HG03175 (cell line): ENCODE measurements around the gene NPSR1.
"Not testable (repeated sequence)": the region's sequence is repeated elsewhere in the genome, so short reads cannot be mapped to it uniquely, and the experiment has no call there.

ENCODE experiments used
- ATAC-seq: cut with Tn5 transposase; IDR thresholded peaks from one replicate; pipeline ENCODE4 v1.9.1; 2021; ENCODE audit warnings: mild to moderate bottlenecking, moderate library complexity; ENCODE audit not compliant: unreplicated experiment

NPSR1 gene

DNA sequence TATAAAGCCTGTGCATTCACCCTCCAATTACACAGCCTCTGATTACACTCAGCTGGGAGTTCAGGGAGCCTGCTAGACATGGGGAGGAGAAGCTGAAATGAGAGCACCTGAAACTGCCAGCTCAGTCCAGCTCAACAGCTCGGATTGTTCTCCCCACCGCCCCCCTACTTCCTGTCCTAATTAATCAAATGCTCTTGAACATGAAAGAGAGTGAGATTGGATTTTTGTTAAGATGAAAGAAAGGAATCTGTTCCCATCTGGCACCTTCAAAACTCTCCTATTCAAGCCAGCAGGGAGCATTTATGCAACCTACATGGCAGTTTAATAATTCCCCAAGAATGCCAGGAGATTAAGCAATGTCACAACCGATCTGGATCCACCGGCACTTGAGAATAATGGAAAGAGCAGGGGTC is 98.0 kb downstream of the NPSR1 start:
- no peak for ATAC-seq

DNA sequence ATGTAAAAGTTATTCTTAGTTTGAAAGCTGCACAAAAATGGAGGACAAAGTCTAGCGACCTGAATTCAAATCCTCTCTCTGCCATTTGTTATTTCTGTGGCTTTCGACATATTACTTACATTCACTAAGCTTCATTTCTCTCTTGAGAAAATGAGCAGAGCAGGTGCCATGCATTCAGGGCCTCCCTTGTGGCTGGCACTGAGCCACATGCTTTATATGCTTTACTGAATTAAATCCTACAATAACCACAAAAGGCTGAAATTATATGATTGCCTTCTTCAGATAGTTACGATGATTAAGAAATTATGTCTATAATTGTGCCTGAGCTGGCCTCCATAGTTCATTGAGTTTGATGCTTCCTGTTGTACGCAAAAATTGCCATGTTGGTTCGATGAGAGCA is 98.7 kb downstream of the NPSR1 start:
- ATAC-seq = no peak

DNA sequence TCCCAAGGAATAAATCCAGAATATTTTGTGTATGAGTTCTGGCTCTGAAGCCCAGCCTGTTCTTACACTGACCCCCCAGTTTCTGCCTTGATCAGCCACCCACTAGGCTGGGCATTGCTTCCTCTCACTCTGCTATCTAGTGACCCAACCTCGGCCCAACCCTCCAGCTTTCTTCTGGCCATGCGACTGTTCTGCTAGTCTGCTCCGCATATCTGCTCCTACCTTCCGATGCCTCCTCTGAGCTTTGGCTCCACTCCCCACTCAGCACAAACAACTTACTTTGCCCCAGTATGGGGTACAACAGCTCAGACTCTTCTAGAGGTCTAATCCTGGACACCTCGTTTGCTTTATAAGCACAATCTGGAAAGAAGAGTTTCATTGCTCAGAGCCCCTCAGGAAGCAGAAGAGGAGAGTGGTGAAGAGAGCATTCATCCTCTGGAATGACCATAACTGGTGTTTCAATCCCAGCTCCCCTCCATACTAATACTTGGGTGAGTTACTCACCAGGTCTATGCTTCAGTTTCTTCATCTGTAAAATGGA is 99.6 kb downstream of the NPSR1 start:
- no peak for ATAC-seq

DNA sequence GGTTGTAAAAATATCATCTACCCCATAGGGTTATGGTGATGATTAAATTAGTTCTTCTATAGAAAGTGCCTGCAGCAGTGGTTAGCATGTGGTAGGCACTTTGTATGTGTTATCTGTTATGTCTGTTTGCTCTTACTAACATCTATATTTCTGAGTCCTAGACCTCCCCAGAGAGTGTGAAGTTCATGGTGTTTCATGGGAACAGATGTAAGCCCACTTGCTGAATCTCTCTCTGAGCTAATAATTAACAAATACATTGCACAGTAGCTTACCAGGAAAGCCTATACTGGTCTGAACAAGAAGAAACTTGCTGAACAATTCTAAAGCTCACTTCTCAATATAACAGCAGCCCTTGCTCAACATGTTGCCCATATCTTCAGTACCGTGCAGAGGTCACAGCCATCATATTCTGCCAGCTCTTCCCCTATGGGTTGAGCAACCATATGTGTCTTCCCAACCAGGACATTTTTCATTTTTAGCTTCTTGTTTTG is 100.1 kb downstream of the NPSR1 start:
- peak; percentile 57 for ATAC-seq

DNA sequence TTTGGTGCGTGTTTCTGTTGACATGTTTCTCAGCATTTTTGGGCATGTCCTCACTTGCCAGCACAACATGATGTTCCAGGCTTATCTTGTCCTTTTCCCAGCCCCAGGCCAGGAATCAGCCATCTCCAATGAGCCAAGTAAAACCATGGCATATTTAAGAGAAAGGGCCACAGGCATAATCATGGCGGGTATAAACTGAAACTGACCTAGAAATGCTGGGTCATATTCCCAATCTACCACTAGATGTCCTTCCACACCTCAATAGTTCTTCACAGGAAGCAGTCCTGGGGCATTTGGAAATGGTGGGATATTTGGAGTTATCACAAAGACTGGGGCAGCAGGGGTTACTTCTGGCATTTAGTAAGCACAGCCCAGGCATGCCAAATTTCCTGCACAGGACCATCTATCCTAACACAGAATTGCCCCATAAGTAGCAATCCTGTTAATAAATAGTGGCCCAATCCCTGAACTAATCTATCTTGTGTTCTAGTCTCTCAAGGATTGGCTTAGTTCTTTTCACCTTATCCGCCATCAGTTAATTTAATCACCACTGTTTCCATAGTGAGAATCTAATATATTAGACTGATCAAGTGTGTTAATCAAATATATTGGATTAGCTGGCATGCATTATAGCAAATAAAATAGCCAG is 101.6 kb downstream of the NPSR1 start:
- ATAC-seq = no peak

DNA sequence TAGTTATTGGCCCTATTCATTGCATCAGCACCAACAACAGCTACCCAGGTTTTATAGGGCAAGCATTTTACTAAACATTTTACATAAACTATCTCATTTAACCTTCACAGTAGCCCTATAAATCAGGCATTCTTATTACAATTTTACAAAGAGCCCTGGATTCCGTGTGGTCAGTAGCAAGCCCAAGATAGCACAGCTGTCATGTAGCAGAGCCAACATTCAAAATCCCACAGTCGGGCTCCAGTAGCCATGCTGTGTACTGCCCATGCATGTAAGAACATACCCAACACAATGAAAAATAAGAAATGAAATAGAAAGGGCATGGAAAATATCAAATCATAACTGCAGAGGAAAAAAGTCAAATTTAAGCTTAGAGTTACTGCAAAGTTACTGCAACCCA is 102.3 kb downstream of the NPSR1 start:
- ATAC-seq = no peak

DNA sequence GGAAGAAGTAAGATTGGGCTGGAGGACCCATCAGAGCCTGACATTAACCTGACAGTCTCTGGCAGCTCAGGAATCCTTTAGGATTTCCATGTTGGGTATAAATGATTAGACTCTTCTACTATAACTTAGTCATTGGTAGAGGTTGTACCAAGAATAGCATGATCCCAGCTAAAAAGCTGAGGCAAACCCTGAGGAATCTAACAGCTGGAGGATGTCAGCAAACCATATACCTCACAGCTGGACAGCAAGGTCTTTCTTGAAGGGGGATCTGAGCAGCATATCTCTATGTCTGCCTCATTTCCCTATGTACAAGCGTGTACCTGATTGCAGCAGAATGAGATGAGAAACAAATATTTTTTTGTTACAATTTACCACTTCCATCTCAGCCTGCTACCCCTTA is 103.2 kb downstream of the NPSR1 start:
- ATAC-seq = no peak

DNA sequence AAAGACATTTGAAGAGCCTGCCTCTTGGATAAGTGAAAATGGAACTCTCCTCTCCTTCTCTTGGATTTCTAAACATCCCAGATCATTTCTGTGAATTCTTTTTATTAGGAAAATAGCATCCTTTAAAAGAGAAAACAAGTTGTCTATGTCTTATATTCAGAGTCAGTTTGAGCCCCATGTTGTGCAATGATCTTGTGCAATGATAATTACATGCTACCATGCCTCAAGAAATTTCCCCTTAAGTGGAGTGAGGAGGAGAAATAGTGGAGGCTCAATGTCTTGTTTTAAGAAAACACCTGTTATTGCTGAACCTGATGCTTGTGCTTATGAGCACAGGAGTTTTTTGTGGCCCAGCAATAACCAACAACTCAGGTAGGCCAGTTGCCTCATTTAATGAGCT is 103.6 kb downstream of the NPSR1 start:
- ATAC-seq = no peak

DNA sequence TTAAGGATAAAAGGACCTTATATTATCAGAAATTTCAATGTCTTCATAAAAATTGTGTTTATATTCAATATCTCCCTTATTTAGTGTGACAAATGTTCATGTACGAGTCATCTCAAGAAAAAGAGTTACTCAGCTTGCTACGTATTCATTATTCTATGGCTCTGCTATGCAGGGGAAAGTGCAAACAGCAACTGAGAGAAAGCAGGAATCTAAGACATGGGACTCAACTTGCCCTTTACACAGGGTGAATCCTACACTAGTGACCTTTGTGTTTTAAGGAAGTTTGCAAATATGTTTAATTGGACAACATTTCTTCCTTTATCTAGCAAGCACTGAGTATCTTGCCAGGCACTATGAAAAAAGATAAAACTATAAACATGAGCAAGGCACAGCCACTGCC is 104.7 kb downstream of the NPSR1 start:
- no peak for ATAC-seq

DNA sequence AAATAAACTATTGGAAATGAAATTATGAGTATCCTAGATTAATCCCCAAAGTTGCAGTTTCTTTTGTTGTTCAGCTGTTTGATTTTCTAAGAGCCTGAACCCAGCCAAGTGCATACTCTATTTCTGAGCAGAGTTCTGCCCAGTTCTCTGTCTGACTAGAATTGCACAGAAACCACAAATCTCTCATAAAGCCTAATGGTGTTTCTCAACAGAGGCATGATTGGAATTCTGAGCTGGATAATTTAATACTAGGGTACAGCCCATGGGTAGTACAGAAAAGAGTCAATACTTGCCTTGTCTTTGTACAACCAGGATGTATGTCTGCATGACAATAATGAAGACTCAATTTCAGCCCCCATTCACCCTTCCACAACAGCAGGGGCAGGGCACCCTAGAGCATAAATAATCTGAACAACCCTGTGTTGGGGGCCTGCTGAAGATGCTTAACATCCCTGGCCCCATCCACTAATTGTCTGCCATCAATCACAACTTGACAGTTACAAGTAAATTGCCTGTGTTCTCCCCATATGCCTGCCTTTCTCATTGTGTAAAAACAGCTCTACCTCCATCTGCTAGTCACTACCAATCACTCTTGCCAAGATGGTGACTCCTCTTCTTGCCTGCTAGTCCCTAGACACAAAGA is 114.4 kb downstream of the NPSR1 start:
- ATAC-seq = no peak

DNA sequence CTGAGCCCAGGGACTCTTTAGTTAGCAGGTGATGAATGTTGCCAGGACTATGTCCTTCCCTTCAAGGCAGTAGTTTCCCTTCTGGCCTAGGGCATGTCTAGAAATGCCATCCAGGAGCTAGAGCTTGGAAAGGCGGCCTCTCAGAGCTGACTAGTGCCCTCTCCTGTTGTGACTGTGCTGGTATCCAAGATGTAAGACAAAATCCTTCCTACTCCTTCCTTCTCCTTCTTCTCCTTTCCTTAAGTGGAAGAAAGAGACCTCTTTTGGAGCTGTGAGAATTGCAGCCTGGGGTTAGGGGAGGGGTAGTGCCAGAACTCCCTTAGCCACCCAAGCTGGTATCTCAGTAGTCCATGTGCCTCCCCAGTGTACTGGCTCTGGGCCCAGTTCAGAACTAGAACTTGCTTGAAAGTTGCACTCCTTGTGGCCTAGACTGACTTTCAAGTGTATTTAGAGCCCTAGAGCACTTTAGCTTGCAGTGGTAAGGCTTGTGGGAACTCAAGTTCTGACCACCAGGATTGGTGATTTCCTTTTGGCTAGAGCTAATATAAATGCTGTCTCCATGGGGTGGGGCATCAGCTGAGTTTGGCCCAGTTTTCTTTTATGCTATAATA is 118.8 kb downstream of the NPSR1 start:
- no peak for ATAC-seq

DNA sequence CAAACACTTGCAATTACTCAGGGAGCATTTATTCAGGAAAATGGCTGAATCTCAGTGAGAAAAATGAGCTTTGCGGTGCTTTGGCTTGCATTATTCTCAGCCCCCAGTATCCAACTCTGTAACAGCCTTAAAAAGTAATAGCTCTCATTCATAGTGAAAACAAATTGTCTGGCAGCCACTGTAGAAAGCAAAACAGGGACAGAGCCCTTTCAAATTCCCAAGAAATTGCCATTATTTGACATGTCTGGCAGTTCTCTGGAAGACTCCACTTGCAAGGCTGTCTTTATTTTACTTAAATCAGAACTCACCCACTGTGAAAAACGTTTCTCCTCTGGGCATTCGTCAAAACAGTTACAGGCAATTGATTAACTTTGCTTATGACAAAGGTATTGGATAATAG is 122.5 kb downstream of the NPSR1 start:
- ATAC-seq = no peak

DNA sequence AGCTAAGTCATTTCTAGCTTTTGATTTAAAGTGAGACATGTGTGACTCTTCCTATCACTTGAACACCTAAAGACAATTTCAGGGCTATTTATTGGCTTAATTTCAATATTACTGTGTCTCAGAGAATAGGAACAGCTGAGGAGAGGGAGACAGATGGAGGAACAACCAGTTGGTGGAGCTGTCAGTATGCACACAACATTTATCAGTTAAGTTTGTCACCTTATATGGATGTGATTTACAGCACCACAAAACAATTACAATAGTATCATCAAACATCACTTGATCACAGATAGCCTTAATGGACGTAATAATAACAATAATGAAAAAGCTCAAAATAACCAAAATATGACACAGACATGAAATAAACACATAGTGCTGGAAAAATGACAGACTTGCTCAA is 129.6 kb downstream of the NPSR1 start:
- no peak for ATAC-seq

DNA sequence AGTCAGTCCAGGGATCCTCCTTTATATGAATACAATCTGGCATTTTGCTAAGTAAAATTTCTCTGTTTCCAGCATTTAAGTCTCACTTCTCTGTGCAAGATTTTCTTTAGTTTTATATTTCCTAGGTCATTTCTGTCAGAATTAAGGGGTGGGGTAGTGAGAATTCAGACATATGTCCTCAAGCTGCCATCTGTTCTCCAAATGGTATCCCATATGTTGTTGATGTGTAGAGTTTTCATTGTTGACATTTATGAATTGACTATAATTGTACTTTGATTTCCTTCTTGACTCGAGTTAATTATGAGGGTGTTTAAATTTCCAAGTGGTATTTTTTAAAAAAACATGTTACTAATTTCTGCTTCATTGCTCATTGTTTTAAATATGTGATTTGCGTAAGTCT is 148.8 kb downstream of the NPSR1 start:
- no peak for ATAC-seq

DNA sequence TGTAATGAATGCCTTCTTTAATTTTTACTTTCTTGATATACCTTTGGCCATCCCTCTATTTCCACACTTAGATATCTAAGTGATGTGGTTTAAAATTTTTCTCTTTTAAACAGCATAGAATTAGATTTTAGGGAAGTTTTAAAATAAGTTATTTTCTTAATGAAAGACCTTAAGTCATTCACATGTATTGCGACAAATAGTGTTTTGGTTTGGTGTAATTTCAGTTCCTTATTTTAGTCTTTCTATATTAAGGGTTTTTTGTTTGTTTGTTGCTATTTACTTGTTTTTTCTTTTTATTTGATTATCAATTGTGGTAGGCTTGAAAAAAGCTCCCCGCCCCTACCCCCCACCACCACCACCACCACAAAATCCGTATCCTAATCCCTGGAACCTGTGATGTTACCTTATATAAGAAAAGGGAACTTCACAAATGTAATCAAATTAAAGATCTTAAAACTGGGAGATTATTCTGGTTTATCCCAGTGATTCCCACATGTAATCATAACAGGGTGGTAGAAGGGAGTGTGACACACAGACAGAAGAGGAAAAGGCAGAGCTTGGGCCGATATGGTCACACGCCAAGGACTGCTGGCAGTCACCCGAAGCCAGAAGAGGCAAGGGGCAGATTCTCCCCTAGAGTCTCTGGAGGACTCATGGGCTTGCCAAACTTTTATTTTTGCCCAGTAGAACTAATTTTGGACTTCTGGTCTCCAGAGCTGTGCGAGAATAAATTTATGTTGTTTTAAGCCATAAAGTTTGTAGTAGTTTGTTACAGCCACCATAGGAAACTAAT is 149.7 kb downstream of the NPSR1 start:
- no peak for ATAC-seq

DNA sequence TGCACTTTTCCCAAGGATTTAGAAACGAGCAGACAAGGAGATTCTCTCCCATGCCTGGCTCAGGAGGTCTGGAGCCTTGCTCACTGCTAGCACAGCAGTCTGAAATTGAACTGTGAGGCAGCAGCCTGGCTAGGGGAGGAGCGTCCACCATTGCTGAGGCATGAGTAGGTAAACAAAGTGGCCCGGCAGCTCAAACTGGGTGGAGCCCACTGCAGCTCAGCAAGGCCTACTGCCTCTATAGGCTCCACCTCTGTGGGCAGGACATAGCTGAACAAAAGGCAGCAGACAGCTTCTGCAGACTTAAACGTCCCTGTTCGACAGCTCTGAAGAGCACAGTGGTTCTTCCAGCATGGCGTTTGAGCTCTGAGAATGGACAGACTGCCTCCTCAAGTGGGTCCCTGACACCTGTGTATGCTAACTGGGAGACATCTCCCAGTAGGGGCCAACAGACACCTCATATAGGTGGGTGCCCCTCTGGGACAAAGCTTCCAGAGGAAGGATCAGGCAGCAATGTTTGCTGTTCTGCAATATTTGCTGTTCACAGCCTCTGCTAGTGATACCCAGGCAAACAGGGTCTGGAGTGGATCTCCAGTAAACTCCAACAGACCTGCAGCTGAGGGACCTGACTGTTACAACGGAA is 156.3 kb downstream of the NPSR1 start:
- ATAC-seq = not testable (repeated sequence)

DNA sequence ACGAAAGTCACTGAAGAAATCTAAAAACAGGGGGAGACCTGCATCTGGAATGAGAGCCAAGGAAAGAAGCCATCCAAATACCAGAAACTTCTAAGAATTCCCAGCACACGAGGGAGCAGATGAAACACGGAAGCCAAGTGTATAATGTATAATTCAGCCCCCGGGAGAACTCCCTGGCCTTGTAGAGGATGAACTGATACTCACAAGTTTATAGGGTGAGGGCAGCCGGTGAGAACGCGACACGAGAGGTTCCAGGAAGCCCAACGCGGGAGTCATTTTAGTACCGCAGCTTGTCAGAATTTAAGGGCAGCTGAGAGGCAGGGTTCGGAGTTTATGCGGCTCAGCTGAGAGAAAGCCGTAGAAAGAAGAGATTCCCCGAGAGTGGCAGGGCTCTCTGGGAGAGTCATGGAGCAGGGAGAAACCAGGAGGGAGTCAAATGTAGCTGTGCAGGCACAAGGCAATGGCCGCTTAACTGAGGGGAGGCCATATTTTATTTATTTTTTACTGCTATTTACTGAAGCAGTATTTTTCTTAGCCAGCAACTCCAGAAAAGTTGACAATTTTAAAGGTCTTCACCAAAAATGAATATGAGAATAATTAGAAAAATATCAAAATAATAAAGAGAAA is 164.0 kb downstream of the NPSR1 start:
- no peak for ATAC-seq

DNA sequence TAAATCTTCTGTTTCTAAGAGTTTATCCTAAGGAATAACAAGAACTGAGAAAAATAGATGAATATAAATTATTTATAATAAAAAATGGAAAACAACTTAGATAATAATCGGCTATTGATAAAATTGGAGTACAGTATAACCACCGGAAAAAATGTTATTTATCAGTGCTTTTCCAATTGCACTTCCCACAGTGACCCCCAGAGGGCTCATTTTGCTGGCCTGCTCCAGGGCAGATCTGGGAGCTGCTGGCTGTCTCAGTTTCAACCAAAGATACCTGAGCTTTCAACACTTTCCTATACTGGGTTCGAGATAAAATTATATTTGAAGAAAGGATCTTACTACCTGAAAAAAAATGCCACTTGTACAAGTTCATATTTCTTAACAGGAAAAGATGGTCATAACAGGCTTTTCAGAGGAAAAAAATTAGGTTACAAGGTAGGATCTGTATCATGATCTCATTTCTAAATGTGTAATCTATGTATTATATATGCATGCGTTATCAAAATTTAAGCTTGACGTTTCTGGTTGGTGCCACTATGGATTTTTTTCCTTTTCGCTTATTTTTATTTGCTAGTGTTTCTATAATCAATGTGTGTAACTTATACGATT is 165.7 kb downstream of the NPSR1 start:
- peak; percentile 86 for ATAC-seq

DNA sequence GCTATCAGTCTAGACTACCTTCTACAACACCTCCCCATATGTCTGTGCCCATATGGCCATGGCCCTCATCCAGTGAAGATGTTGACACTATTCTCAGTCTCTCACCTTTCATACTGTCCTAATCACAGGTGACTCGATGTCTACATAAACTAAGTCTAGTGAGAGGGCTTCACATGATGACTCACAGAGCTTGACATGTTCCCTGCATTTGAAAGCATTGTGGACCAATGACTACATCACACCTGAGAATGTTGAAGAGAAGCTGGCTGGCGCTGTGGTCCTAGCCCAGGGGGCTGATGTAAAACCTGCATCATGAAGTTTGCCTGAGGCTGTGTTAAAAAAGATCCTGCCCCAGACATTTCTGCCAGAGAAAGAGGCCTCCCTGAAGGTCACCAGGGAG is 167.2 kb downstream of the NPSR1 start:
- no peak for ATAC-seq

DNA sequence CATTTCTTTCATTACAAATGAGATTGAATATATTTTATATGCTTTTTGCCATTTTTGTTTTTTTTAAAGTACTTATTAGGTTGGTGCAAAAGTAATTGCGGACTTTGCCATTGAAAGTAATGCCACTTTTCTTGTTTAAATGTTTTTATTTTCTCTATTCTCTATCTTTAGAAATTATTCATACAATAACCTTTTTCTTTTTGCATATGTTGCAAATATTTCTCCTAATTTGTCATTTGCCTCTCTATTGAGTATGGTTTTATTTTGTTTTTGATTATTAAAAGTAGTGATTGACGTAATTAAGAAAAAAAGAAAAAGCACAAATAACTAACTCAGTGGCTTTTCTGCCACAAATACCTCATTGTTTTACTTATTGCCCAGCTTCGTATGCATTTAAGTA is 172.4 kb downstream of the NPSR1 start:
- no peak for ATAC-seq
